ENCODE results near the gene GSPT2. TPM values are rescaled to one million over a fixed set of nuclear protein-coding genes. Genes with fewer than 3 reads are reported as not detected.

GSPT2 gene
- total RNA-seq, 4 donors from 2014 or later = 1.2 to 2.8 (median 1.8) TPM

DNA sequence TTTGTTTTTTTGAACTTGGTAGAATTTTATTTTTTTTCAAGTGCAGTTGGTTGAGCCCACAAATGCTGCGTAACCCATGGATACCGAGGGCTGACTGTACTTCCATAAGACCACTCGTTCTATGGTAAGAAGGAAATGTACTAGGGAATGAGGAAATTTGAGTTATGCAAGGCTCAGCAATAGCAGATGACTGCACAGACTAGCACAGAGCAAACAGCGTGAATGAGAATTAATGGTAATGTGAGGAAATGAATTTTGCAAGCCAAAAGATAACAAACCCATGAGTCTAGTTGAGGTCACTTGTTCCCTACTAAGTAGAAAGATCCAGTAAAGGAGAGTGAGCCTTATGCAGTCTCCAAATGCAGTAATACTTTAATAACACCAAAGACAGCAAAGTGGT is 17.4 kb downstream of the GSPT2 start:
- Histone ChIP-seq H3K4me1 (no peaks in the 10 kb centered on the region), H3K9me3 (no peaks in the 10 kb centered on the region), H3K27me3 (no peaks in the 10 kb centered on the region), H3K27ac (no peak overlapping the region), H3K36me3 (no peaks in the 10 kb centered on the region), H3K4me3 (no peak overlapping the region)
- TF ChIP-seq EP300 (IDR thresholded peaks at IDR 0.05) = no peak
- TF ChIP-seq, protein P1, sequence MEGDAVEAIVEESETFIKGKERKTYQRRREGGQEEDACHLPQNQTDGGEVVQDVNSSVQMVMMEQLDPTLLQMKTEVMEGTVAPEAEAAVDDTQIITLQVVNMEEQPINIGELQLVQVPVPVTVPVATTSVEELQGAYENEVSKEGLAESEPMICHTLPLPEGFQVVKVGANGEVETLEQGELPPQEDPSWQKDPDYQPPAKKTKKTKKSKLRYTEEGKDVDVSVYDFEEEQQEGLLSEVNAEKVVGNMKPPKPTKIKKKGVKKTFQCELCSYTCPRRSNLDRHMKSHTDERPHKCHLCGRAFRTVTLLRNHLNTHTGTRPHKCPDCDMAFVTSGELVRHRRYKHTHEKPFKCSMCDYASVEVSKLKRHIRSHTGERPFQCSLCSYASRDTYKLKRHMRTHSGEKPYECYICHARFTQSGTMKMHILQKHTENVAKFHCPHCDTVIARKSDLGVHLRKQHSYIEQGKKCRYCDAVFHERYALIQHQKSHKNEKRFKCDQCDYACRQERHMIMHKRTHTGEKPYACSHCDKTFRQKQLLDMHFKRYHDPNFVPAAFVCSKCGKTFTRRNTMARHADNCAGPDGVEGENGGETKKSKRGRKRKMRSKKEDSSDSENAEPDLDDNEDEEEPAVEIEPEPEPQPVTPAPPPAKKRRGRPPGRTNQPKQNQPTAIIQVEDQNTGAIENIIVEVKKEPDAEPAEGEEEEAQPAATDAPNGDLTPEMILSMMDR (IDR thresholded peaks at IDR 0.05) = no peak
- no peak for TF ChIP-seq POLR2AphosphoS5 (IDR thresholded peaks at IDR 0.05)
- no peak for TF ChIP-seq POLR2A (IDR thresholded peaks at IDR 0.05)
- 78% methylated on average over 4 of the region's 4 CpGs for WGBS
- DNase-seq (ENCODE audit: low spot score in 2 of 2) = no peak

DNA sequence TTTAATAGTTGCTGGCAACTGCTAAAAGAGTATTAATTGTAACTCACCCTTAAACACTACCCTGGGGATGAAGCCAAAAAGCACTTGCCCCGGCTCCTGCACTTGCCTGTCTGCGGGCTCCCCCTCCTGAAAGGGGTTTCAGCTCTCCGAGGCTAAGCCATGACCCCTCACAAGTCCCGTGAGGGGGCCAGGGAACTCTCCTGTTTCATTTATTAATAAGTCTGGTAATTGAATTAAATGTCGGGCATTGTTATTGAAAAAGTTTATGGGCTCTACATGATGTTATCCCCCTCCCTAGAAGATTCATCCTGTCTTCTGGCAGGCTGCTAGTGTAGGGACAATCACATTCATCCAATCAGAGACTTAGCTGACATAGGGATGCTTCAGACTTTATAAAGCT is 23.3 kb downstream of the GSPT2 start:
- Histone ChIP-seq H3K27me3 (no peaks in the 10 kb centered on the region), H3K4me3 (no peak overlapping the region), H3K36me3 (no peaks in the 10 kb centered on the region), H3K27ac (no peak overlapping the region), H3K4me1 (no peaks in the 10 kb centered on the region), H3K9me3 (no peaks in the 10 kb centered on the region)
- TF ChIP-seq, protein P1 (IDR thresholded peaks at IDR 0.05) = no peak
- TF ChIP-seq EP300 (IDR thresholded peaks at IDR 0.05) (no peak), POLR2A (IDR thresholded peaks at IDR 0.05) (no peak), POLR2AphosphoS5 (IDR thresholded peaks at IDR 0.05) (no peak)
- 76% methylated on average over 5 of the region's 5 CpGs for WGBS
- no peak for DNase-seq (ENCODE audit: low spot score in 2 of 2)

DNA sequence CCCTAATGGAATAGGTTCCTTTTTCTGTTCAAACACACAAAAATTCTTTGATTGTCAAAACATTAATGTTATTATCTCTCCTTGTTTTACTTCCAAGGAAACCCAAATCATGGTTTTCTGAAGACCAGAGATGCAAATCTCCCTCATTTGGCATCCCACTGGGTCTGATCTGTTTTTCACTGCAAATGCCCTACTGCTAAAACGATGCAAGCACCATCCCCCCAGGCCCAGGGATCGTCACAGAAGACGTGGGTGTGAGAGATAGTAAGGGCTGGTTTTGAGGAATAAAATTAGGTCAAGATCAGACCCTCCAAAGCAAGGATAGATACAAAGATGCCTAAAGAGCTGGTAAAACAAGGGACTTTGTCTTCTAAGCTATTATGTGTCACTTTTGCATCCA is 33.6 kb downstream of the GSPT2 start:
- DNase-seq (ENCODE audit: low spot score in 2 of 2) = no peak
- Histone ChIP-seq H3K4me3 (no peak overlapping the region), H3K4me1 (no peaks in the 10 kb centered on the region), H3K36me3 (no peaks in the 10 kb centered on the region), H3K9me3 (no peaks in the 10 kb centered on the region), H3K27ac (no peak overlapping the region), H3K27me3 (no peaks in the 10 kb centered on the region)
- WGBS = 14% methylated on average over 3 of the region's 3 CpGs
- TF ChIP-seq EP300 (IDR thresholded peaks at IDR 0.05) (no peak), POLR2A (IDR thresholded peaks at IDR 0.05) (no peak), POLR2AphosphoS5 (IDR thresholded peaks at IDR 0.05) (no peak)
- TF ChIP-seq, protein P1 (IDR thresholded peaks at IDR 0.05) = no peak

DNA sequence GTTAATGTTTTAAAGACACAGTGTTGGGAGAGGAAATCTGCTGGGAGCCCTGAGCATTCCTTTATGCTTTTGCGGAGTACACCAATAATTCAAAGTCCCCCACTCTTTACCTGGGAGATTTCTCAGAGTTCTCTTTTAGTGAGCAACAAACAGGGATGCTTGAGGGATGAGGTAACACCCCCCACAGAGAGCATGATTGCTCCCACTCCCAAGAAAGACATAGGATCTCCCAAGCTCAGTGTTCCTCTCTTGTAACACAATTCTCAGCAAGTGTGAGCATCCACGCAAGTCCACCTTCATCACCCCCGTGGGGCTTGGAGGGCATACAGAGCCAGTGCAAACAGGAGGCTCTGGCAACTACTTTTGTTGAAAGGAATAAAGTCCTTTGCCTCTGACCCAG is 36.1 kb downstream of the GSPT2 start:
- H3K27ac ChIP-seq = no peak overlapping the region
- no peak overlapping the region for H3K4me3 ChIP-seq
- TF ChIP-seq POLR2AphosphoS5 (IDR thresholded peaks at IDR 0.05) (no peak), POLR2A (IDR thresholded peaks at IDR 0.05) (no peak), EP300 (IDR thresholded peaks at IDR 0.05) (no peak)
- TF ChIP-seq, protein P1 (IDR thresholded peaks at IDR 0.05) = no peak
- no peak for DNase-seq (ENCODE audit: low spot score in 2 of 2)
- 70% methylated on average over 3 of the region's 3 CpGs for WGBS
- H3K36me3 ChIP-seq = no peaks in the 10 kb centered on the region
- no peaks in the 10 kb centered on the region for H3K4me1 ChIP-seq
- no peaks in the 10 kb centered on the region for H3K9me3 ChIP-seq
- H3K27me3 ChIP-seq = no peaks in the 10 kb centered on the region

DNA sequence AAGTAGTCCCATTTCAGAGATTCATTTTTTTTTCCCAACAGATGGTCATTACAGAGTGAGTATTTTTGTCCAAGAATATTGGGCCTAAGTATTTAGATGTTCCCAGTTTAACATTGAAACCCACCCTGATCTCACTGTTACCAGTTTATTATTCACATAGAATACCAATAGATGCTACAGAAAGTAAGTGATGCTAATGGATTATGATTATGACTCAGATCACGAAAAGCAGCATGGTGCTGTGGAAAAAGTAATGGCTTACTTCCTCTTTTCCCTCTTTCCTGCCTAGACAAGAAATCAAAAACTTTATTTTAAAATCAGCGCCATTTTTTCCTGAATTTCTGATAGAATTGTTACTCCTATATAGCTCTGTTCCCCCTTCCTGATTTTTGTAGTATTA is 51.9 kb downstream of the GSPT2 start:
- Histone ChIP-seq H3K36me3 (no peaks in the 10 kb centered on the region), H3K9me3 (no peaks in the 10 kb centered on the region), H3K4me3 (no peak overlapping the region), H3K27ac (no peak overlapping the region), H3K27me3 (no peaks in the 10 kb centered on the region), H3K4me1 (no peaks in the 10 kb centered on the region)
- no peak for DNase-seq (ENCODE audit: low spot score in 2 of 2)
- WGBS = 71% methylated on average over 2 of the region's 2 CpGs
- TF ChIP-seq EP300 (IDR thresholded peaks at IDR 0.05) (no peak), POLR2AphosphoS5 (IDR thresholded peaks at IDR 0.05) (no peak), POLR2A (IDR thresholded peaks at IDR 0.05) (no peak)
- TF ChIP-seq, protein P1 (IDR thresholded peaks at IDR 0.05) = no peak

Other genes starting within 250 kb of the GSPT2 start
- gene NUDT11, start 246.8 kb upstream of the GSPT2 start, total RNA-seq = 1 to 10 TPM in 2 of 4 donors, under 1 TPM in 2; 0.40 to 2.4 (median 1.6) TPM
- not detected for gene CENPVL3, start 124.5 kb upstream of the GSPT2 start, total RNA-seq
- not detected for gene CENPVL2, start 60.6 kb upstream of the GSPT2 start, total RNA-seq
- gene CENPVL1, start 32.9 kb upstream of the GSPT2 start, total RNA-seq = not detected
- gene MAGED1, start 150.2 kb downstream of the GSPT2 start, total RNA-seq = 10 to 100 TPM; 35.0 to 44.1 (median 39.1) TPM

All from suprapubic skin (tissue), 4 donors.